Measurements from ENCODE around the gene HOXB1.
A peak's percentile ranks its signal among the peaks of the same experiment; 100 is the strongest.

DNA sequence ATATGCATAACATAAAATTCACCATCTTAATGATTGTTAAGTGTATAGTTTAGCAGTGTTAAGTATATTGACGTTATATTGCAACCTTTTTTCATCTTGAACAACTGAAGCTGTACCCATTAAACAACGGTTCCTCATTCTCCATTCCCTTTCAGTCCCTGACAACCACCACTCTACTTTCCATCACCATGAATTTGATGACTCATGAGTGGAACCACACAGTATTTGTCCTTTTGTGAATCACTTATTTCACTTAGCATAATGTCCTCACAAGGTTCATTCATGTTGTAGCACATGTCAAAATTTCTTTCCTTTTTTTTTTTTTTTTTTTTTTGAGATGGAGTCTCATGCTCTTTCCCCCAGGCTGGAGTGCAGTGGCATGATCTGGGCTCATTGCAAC is 46.0 kb downstream of the HOXB1 start:
- TF ChIP-seq, protein P1, sequence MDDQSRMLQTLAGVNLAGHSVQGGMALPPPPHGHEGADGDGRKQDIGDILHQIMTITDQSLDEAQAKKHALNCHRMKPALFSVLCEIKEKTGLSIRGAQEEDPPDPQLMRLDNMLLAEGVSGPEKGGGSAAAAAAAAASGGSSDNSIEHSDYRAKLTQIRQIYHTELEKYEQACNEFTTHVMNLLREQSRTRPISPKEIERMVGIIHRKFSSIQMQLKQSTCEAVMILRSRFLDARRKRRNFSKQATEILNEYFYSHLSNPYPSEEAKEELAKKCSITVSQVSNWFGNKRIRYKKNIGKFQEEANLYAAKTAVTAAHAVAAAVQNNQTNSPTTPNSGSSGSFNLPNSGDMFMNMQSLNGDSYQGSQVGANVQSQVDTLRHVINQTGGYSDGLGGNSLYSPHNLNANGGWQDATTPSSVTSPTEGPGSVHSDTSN (IDR thresholded peaks at IDR 0.05), result peak; percentile 50; the same call in 1 of the 2 replicates
- TF ChIP-seq, protein P2, sequence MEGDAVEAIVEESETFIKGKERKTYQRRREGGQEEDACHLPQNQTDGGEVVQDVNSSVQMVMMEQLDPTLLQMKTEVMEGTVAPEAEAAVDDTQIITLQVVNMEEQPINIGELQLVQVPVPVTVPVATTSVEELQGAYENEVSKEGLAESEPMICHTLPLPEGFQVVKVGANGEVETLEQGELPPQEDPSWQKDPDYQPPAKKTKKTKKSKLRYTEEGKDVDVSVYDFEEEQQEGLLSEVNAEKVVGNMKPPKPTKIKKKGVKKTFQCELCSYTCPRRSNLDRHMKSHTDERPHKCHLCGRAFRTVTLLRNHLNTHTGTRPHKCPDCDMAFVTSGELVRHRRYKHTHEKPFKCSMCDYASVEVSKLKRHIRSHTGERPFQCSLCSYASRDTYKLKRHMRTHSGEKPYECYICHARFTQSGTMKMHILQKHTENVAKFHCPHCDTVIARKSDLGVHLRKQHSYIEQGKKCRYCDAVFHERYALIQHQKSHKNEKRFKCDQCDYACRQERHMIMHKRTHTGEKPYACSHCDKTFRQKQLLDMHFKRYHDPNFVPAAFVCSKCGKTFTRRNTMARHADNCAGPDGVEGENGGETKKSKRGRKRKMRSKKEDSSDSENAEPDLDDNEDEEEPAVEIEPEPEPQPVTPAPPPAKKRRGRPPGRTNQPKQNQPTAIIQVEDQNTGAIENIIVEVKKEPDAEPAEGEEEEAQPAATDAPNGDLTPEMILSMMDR (IDR thresholded peaks at IDR 0.05), result no peak
- TF ChIP-seq, protein P3, sequence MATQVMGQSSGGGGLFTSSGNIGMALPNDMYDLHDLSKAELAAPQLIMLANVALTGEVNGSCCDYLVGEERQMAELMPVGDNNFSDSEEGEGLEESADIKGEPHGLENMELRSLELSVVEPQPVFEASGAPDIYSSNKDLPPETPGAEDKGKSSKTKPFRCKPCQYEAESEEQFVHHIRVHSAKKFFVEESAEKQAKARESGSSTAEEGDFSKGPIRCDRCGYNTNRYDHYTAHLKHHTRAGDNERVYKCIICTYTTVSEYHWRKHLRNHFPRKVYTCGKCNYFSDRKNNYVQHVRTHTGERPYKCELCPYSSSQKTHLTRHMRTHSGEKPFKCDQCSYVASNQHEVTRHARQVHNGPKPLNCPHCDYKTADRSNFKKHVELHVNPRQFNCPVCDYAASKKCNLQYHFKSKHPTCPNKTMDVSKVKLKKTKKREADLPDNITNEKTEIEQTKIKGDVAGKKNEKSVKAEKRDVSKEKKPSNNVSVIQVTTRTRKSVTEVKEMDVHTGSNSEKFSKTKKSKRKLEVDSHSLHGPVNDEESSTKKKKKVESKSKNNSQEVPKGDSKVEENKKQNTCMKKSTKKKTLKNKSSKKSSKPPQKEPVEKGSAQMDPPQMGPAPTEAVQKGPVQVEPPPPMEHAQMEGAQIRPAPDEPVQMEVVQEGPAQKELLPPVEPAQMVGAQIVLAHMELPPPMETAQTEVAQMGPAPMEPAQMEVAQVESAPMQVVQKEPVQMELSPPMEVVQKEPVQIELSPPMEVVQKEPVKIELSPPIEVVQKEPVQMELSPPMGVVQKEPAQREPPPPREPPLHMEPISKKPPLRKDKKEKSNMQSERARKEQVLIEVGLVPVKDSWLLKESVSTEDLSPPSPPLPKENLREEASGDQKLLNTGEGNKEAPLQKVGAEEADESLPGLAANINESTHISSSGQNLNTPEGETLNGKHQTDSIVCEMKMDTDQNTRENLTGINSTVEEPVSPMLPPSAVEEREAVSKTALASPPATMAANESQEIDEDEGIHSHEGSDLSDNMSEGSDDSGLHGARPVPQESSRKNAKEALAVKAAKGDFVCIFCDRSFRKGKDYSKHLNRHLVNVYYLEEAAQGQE (IDR thresholded peaks at IDR 0.05; ENCODE audit: low read depth, low read length), result no peak

Measured in SK-N-SH (cell line).